Gastroesophageal sphincter (tissue), 3 donors: ENCODE results near the gene FADS6.

Source experiments
- CTCF ChIP-seq, 4 experiments: fragments of 200-600 bp in 2 of 4; fragments of 450-650 bp in 2 of 4; sonication (generic) in 1 of 4; IDR thresholded peaks; one replicate each; pipeline ENCODE4 v1.5.1; 2017 to 2019; ENCODE audit warnings: antibody characterized with exemption in 4 of 4, mild to moderate bottlenecking in 2 of 4, moderate library complexity in 2 of 4
- POLR2A ChIP-seq, 2 donors: fragments of 450-650 bp; IDR thresholded peaks; one replicate each; pipeline ENCODE4 v1.6.1; 2017; ENCODE audit warnings: antibody characterized with exemption in 2 of 2, mild to moderate bottlenecking in 2 of 2, moderate library complexity in 1 of 2

GRCh38 chr17:74854792-74855191 lies 38.6 kb downstream of the FADS6 start:
- no peak for TF ChIP-seq POLR2A (IDR thresholded peaks at IDR 0.05)
- no peak for TF ChIP-seq CTCF (IDR thresholded peaks at IDR 0.05)
